Measurements from ENCODE around the gene JAZF1. TPM values are rescaled to one million over a fixed set of nuclear protein-coding genes. Genes with fewer than 3 reads are reported as not detected.

The JAZF1 gene
- total RNA-seq, 2 experiments from 2014 or later, result 2.1 to 2.8 TPM

GRCh38 chr7:28203508-28204240 lies 23.1 kb upstream of the JAZF1 start:
- Mint-ChIP-seq H3K4me3 (no peak overlapping the region), H3K9me3 (ENCODE audit: low read depth) (peaks cover 4% of the 10 kb centered on the region), H3K4me1 (peaks cover 19% of the 10 kb centered on the region), H3K27me3 (peaks cover 64% of the 10 kb centered on the region), H3K36me3 (peaks cover 2% of the 10 kb centered on the region), H3K27ac (no peak overlapping the region)
- DNase-seq, result no peak
- ATAC-seq, result no peak
- CTCF ChIA-PET, result no interaction called here

GRCh38 chr7:28202222-28202621 lies 21.6 kb upstream of the JAZF1 start:
- CTCF ChIA-PET, result no interaction called here
- ATAC-seq (no peak), DNase-seq (no peak)
- Mint-ChIP-seq H3K9me3 (ENCODE audit: low read depth) (no peaks in the 10 kb centered on the region), H3K27ac (no peak overlapping the region), H3K36me3 (peaks cover 2% of the 10 kb centered on the region), H3K4me1 (peaks cover 8% of the 10 kb centered on the region), H3K27me3 (peaks cover 61% of the 10 kb centered on the region), H3K4me3 (no peak overlapping the region)

GRCh38 chr7:28201131-28201530 lies 20.5 kb upstream of the JAZF1 start:
- ATAC-seq, result no peak
- no peak overlapping the region for H3K27ac Mint-ChIP-seq

GRCh38 chr7:28200598-28200997 lies 20.0 kb upstream of the JAZF1 start:
- Mint-ChIP-seq H3K4me3 (no peak overlapping the region), H3K9me3 (ENCODE audit: low read depth) (no peaks in the 10 kb centered on the region)

More at GRCh38 chr7:28201131-28201530, 20.5 kb upstream of the JAZF1 start:
- peaks cover 63% of the 10 kb centered on the region for H3K27me3 Mint-ChIP-seq
- H3K4me1 Mint-ChIP-seq, result peaks cover 5% of the 10 kb centered on the region
- no peak overlapping the region for H3K4me3 Mint-ChIP-seq
- no peaks in the 10 kb centered on the region for H3K9me3 Mint-ChIP-seq (ENCODE audit: low read depth)
- DNase-seq, result no peak
- H3K36me3 Mint-ChIP-seq, result no peaks in the 10 kb centered on the region
- CTCF ChIA-PET, result no interaction called here

GRCh38 chr7:28199021-28199510 lies 18.5 kb upstream of the JAZF1 start:
- Mint-ChIP-seq H3K4me1 (peaks cover 10% of the 10 kb centered on the region), H3K27ac (no peak overlapping the region), H3K36me3 (no peaks in the 10 kb centered on the region), H3K4me3 (no peak overlapping the region), H3K27me3 (peaks cover 54% of the 10 kb centered on the region), H3K9me3 (ENCODE audit: low read depth) (no peaks in the 10 kb centered on the region)
- DNase-seq (no peak), ATAC-seq (no peak)
- CTCF ChIA-PET, result no interaction called here

More at GRCh38 chr7:28200598-28200997, 20.0 kb upstream of the JAZF1 start:
- Mint-ChIP-seq H3K27me3 (peaks cover 67% of the 10 kb centered on the region), H3K27ac (no peak overlapping the region), H3K4me1 (peaks cover 10% of the 10 kb centered on the region), H3K36me3 (no peaks in the 10 kb centered on the region)
- DNase-seq (no peak), ATAC-seq (no peak)
- CTCF ChIA-PET, result no interaction called here

- ATAC-seq, result no peak
- H3K27ac Mint-ChIP-seq, result no peak overlapping the region
- no peaks in the 10 kb centered on the region for H3K36me3 Mint-ChIP-seq
- H3K4me3 Mint-ChIP-seq, result no peak overlapping the region
- H3K9me3 Mint-ChIP-seq (ENCODE audit: low read depth), result no peaks in the 10 kb centered on the region
- CTCF ChIA-PET, result no interaction called here
- H3K4me1 Mint-ChIP-seq, result peaks cover 10% of the 10 kb centered on the region
- H3K27me3 Mint-ChIP-seq, result peaks cover 45% of the 10 kb centered on the region
- DNase-seq, result no peak
These were observed 15.5 kb upstream of the JAZF1 start for GRCh38 chr7:28195910-28196620.

- Mint-ChIP-seq H3K4me3 (no peak overlapping the region), H3K27me3 (peaks cover 58% of the 10 kb centered on the region), H3K27ac (no peak overlapping the region), H3K9me3 (ENCODE audit: low read depth) (no peaks in the 10 kb centered on the region), H3K36me3 (no peaks in the 10 kb centered on the region), H3K4me1 (peaks cover 13% of the 10 kb centered on the region)
- ATAC-seq, result no peak
- CTCF ChIA-PET, result no interaction called here
- no peak for DNase-seq
These were observed 12.4 kb upstream of the JAZF1 start for GRCh38 chr7:28192786-28193585.

GRCh38 chr7:28191751-28192150 lies 11.2 kb upstream of the JAZF1 start:
- no peak overlapping the region for H3K4me3 Mint-ChIP-seq
- no peak overlapping the region for H3K27ac Mint-ChIP-seq
- CTCF ChIA-PET, result no interaction called here
- H3K27me3 Mint-ChIP-seq, result peaks cover 60% of the 10 kb centered on the region
- ATAC-seq (no peak), DNase-seq (no peak)
- no peaks in the 10 kb centered on the region for H3K9me3 Mint-ChIP-seq (ENCODE audit: low read depth)
- no peaks in the 10 kb centered on the region for H3K36me3 Mint-ChIP-seq
- peaks cover 13% of the 10 kb centered on the region for H3K4me1 Mint-ChIP-seq

- ATAC-seq, result no peak
- H3K27ac Mint-ChIP-seq, result no peak overlapping the region
- CTCF ChIA-PET, result no interaction called here
- H3K9me3 Mint-ChIP-seq (ENCODE audit: low read depth), result no peaks in the 10 kb centered on the region
- no peak overlapping the region for H3K4me3 Mint-ChIP-seq
- no peak for DNase-seq
- peaks cover 55% of the 10 kb centered on the region for H3K27me3 Mint-ChIP-seq
- peaks cover 9% of the 10 kb centered on the region for H3K4me1 Mint-ChIP-seq
- no peaks in the 10 kb centered on the region for H3K36me3 Mint-ChIP-seq
These were observed 10.6 kb upstream of the JAZF1 start for GRCh38 chr7:28191184-28191583.

- ATAC-seq (peak; percentile 33), DNase-seq (no peak)
- CTCF ChIA-PET, result no interaction called here
- peak overlapping the region; percentile 2 for H3K4me3 Mint-ChIP-seq
- no peaks in the 10 kb centered on the region for H3K9me3 Mint-ChIP-seq (ENCODE audit: low read depth)
- H3K27ac Mint-ChIP-seq, result no peak overlapping the region
- no peaks in the 10 kb centered on the region for H3K36me3 Mint-ChIP-seq
- peaks cover 4% of the 10 kb centered on the region for H3K4me1 Mint-ChIP-seq
- peaks cover 53% of the 10 kb centered on the region for H3K27me3 Mint-ChIP-seq
These were observed 9.6 kb upstream of the JAZF1 start for GRCh38 chr7:28190077-28190710.

GRCh38 chr7:28187012-28187411 lies 6.4 kb upstream of the JAZF1 start:
- CTCF ChIA-PET, result no interaction called here
- H3K27ac Mint-ChIP-seq, result no peak overlapping the region
- peaks cover 4% of the 10 kb centered on the region for H3K4me1 Mint-ChIP-seq
- no peaks in the 10 kb centered on the region for H3K9me3 Mint-ChIP-seq (ENCODE audit: low read depth)
- H3K27me3 Mint-ChIP-seq, result peaks cover 73% of the 10 kb centered on the region
- H3K4me3 Mint-ChIP-seq, result no peak overlapping the region
- DNase-seq, result no peak
- H3K36me3 Mint-ChIP-seq, result no peaks in the 10 kb centered on the region
- ATAC-seq, result no peak

- Mint-ChIP-seq H3K4me1 (peaks cover 10% of the 10 kb centered on the region), H3K4me3 (no peak overlapping the region), H3K9me3 (ENCODE audit: low read depth) (no peaks in the 10 kb centered on the region), H3K27me3 (peaks cover 61% of the 10 kb centered on the region), H3K36me3 (no peaks in the 10 kb centered on the region), H3K27ac (no peak overlapping the region)
- no peak for DNase-seq
- CTCF ChIA-PET, result interaction anchor here (1.0 kb wide), 1 partner anchor 87 kb away, joined by 3 read pairs; no protein-coding TSS in a partner anchor
- no peak for ATAC-seq
These were observed 3.0 kb upstream of the JAZF1 start for GRCh38 chr7:28183627-28184026.

- Mint-ChIP-seq H3K4me3 (no peak overlapping the region), H3K4me1 (peaks cover 11% of the 10 kb centered on the region), H3K9me3 (ENCODE audit: low read depth) (no peaks in the 10 kb centered on the region), H3K27me3 (peaks cover 60% of the 10 kb centered on the region), H3K36me3 (no peaks in the 10 kb centered on the region), H3K27ac (no peak overlapping the region)
- ATAC-seq, result no peak
- CTCF ChIA-PET, result no interaction called here
- no peak for DNase-seq
These were observed 1.5 kb upstream of the JAZF1 start for GRCh38 chr7:28182071-28182471.

Data from activated CD8-positive, alpha-beta memory T cell treated with anti-CD3 and anti-CD28 coated beads, Interleukin-2, amount 10 ng/mL, durations not matched to agents 7 days and 5 days (primary cell).